ENCODE data around the gene SND1. TPM values are rescaled to one million over a fixed set of nuclear protein-coding genes. Genes with fewer than 3 reads are reported as not detected.
A peak's percentile ranks its signal among the peaks of the same experiment; 100 is the strongest.

SND1 gene
- total RNA-seq, 2 experiments from 2014 or later, result 169 to 174 TPM

- ChIA-PET POLR2A (no interaction called here), CTCF (interaction anchor here (1.1 to 2.1 kb wide), 2 partner anchors 20 to 375 kb away, joined by 3 to 5 read pairs; no protein-coding TSS in a partner anchor)
- H3K4me1 Mint-ChIP-seq (ENCODE audit: low read depth), result peaks cover 42% of the 10 kb centered on the region
- ATAC-seq, result no peak
- no peak for DNase-seq
- peaks cover 37% of the 10 kb centered on the region for H3K36me3 Mint-ChIP-seq (ENCODE audit: low read depth)
- no peak overlapping the region for H3K4me3 Mint-ChIP-seq
- H3K27me3 Mint-ChIP-seq (ENCODE audit: low read depth), result no peaks in the 10 kb centered on the region
- peak overlapping the region; percentile 17 for H3K27ac Mint-ChIP-seq
- H3K9me3 Mint-ChIP-seq (ENCODE audit: insufficient read depth), result no peaks in the 10 kb centered on the region
Observed at GRCh38 chr7:127760436-127761031, 108.5 kb downstream of the SND1 start.

- DNase-seq, result no peak
- H3K27ac Mint-ChIP-seq, result peak overlapping the region; percentile 67
- H3K4me3 Mint-ChIP-seq, result peak overlapping the region; percentile 45
- POLR2A ChIA-PET, result no interaction called here
- CTCF ChIA-PET, result interaction anchor here (1.1 to 2.1 kb wide), 2 partner anchors 20 to 375 kb away, joined by 3 to 5 read pairs; no protein-coding TSS in a partner anchor
- ATAC-seq, result peak; percentile 65
- H3K27me3 Mint-ChIP-seq (ENCODE audit: low read depth), result no peaks in the 10 kb centered on the region
- no peaks in the 10 kb centered on the region for H3K9me3 Mint-ChIP-seq (ENCODE audit: insufficient read depth)
- H3K36me3 Mint-ChIP-seq (ENCODE audit: low read depth), result peaks cover 42% of the 10 kb centered on the region
- peaks cover 45% of the 10 kb centered on the region for H3K4me1 Mint-ChIP-seq (ENCODE audit: low read depth)
Observed at GRCh38 chr7:127761196-127761595, 109.2 kb downstream of the SND1 start.

GRCh38 chr7:127764681-127765080 lies 112.7 kb downstream of the SND1 start:
- Mint-ChIP-seq H3K36me3 (ENCODE audit: low read depth) (peaks cover 44% of the 10 kb centered on the region), H3K27me3 (ENCODE audit: low read depth) (no peaks in the 10 kb centered on the region), H3K9me3 (ENCODE audit: insufficient read depth) (no peaks in the 10 kb centered on the region), H3K4me3 (no peak overlapping the region), H3K27ac (no peak overlapping the region), H3K4me1 (ENCODE audit: low read depth) (peaks cover 52% of the 10 kb centered on the region)
- POLR2A ChIA-PET, result no interaction called here
- ATAC-seq, result no peak
- CTCF ChIA-PET, result interaction anchor here (2.0 to 2.4 kb wide), 2 partner anchors 28 to 56 kb away, joined by 5 to 9 read pairs; no protein-coding TSS in a partner anchor
- DNase-seq, result no peak

- POLR2A ChIA-PET, result no interaction called here
- no peaks in the 10 kb centered on the region for H3K9me3 Mint-ChIP-seq (ENCODE audit: insufficient read depth)
Observed at GRCh38 chr7:127765150-127765549, 113.2 kb downstream of the SND1 start.

GRCh38 chr7:127766831-127767459 lies 115.0 kb downstream of the SND1 start:
- DNase-seq, result no peak
- H3K27me3 Mint-ChIP-seq (ENCODE audit: low read depth), result no peaks in the 10 kb centered on the region
- peak; percentile 47 for ATAC-seq
- H3K36me3 Mint-ChIP-seq (ENCODE audit: low read depth), result peaks cover 35% of the 10 kb centered on the region
- CTCF ChIA-PET, result interaction anchor here (0.9 to 1.2 kb wide), 2 partner anchors 16 to 26 kb away, joined by 3 to 6 read pairs; no protein-coding TSS in a partner anchor
- peaks cover 30% of the 10 kb centered on the region for H3K4me1 Mint-ChIP-seq (ENCODE audit: low read depth)
- peak overlapping the region; percentile 7 for H3K27ac Mint-ChIP-seq
- POLR2A ChIA-PET, result no interaction called here
- H3K9me3 Mint-ChIP-seq (ENCODE audit: insufficient read depth), result no peaks in the 10 kb centered on the region
- H3K4me3 Mint-ChIP-seq, result peak overlapping the region; percentile 22

More at GRCh38 chr7:127765150-127765549, 113.2 kb downstream of the SND1 start:
- H3K4me3 Mint-ChIP-seq, result no peak overlapping the region
- no peaks in the 10 kb centered on the region for H3K27me3 Mint-ChIP-seq (ENCODE audit: low read depth)
- DNase-seq, result no peak
- CTCF ChIA-PET, result interaction anchor here (2.0 to 2.4 kb wide), 2 partner anchors 28 to 56 kb away, joined by 5 to 9 read pairs; no protein-coding TSS in a partner anchor
- H3K27ac Mint-ChIP-seq, result no peak overlapping the region
- no peak for ATAC-seq
- peaks cover 48% of the 10 kb centered on the region for H3K4me1 Mint-ChIP-seq (ENCODE audit: low read depth)
- peaks cover 44% of the 10 kb centered on the region for H3K36me3 Mint-ChIP-seq (ENCODE audit: low read depth)

GRCh38 chr7:127768241-127768640 lies 116.2 kb downstream of the SND1 start:
- POLR2A ChIA-PET, result no interaction called here
- Mint-ChIP-seq H3K4me1 (ENCODE audit: low read depth) (peaks cover 20% of the 10 kb centered on the region), H3K9me3 (ENCODE audit: insufficient read depth) (no peaks in the 10 kb centered on the region), H3K36me3 (ENCODE audit: low read depth) (peaks cover 29% of the 10 kb centered on the region), H3K4me3 (no peak overlapping the region), H3K27ac (no peak overlapping the region), H3K27me3 (ENCODE audit: low read depth) (no peaks in the 10 kb centered on the region)
- DNase-seq (no peak), ATAC-seq (no peak)
- CTCF ChIA-PET, result interaction anchor here (0.8 to 1.3 kb wide), 2 partner anchors 21 to 59 kb away, joined by 3 read pairs; no protein-coding TSS in a partner anchor

GRCh38 chr7:127769137-127769536 lies 117.1 kb downstream of the SND1 start:
- Mint-ChIP-seq H3K4me3 (no peak overlapping the region), H3K27me3 (ENCODE audit: low read depth) (no peaks in the 10 kb centered on the region), H3K36me3 (ENCODE audit: low read depth) (peaks cover 29% of the 10 kb centered on the region), H3K27ac (no peak overlapping the region), H3K9me3 (ENCODE audit: insufficient read depth) (no peaks in the 10 kb centered on the region), H3K4me1 (ENCODE audit: low read depth) (peaks cover 20% of the 10 kb centered on the region)
- ChIA-PET CTCF (interaction anchor here (1.3 kb wide), 1 partner anchor 60 kb away, joined by 3 read pairs; no protein-coding TSS in a partner anchor), POLR2A (no interaction called here)
- ATAC-seq, result no peak
- DNase-seq, result no peak

GRCh38 chr7:127769696-127770400 lies 117.9 kb downstream of the SND1 start:
- ATAC-seq (no peak), DNase-seq (no peak)
- H3K4me1 Mint-ChIP-seq (ENCODE audit: low read depth), result peaks cover 20% of the 10 kb centered on the region
- peaks cover 23% of the 10 kb centered on the region for H3K36me3 Mint-ChIP-seq (ENCODE audit: low read depth)
- POLR2A ChIA-PET, result no interaction called here
- H3K27me3 Mint-ChIP-seq (ENCODE audit: low read depth), result no peaks in the 10 kb centered on the region
- no peaks in the 10 kb centered on the region for H3K9me3 Mint-ChIP-seq (ENCODE audit: insufficient read depth)
- H3K4me3 Mint-ChIP-seq, result no peak overlapping the region
- H3K27ac Mint-ChIP-seq, result no peak overlapping the region
- CTCF ChIA-PET, result interaction anchor here (1.3 kb wide), 1 partner anchor 60 kb away, joined by 3 read pairs; no protein-coding TSS in a partner anchor

GRCh38 chr7:127770885-127771284 lies 118.9 kb downstream of the SND1 start:
- ChIA-PET POLR2A (no interaction called here), CTCF (interaction anchor here (0.7 to 1.1 kb wide), 2 partner anchors 11 to 21 kb away, joined by 3 read pairs; no protein-coding TSS in a partner anchor)
- Mint-ChIP-seq H3K4me1 (ENCODE audit: low read depth) (peaks cover 16% of the 10 kb centered on the region), H3K36me3 (ENCODE audit: low read depth) (peaks cover 17% of the 10 kb centered on the region), H3K27ac (no peak overlapping the region), H3K4me3 (no peak overlapping the region), H3K9me3 (ENCODE audit: insufficient read depth) (no peaks in the 10 kb centered on the region), H3K27me3 (ENCODE audit: low read depth) (no peaks in the 10 kb centered on the region)
- DNase-seq (no peak), ATAC-seq (no peak)

- ChIA-PET POLR2A (no interaction called here), CTCF (interaction anchor here (0.7 to 1.1 kb wide), 2 partner anchors 11 to 22 kb away, joined by 3 read pairs; no protein-coding TSS in a partner anchor)
- H3K4me1 Mint-ChIP-seq (ENCODE audit: low read depth), result peaks cover 11% of the 10 kb centered on the region
- ATAC-seq (no peak), DNase-seq (no peak)
- H3K27ac Mint-ChIP-seq, result no peak overlapping the region
- no peaks in the 10 kb centered on the region for H3K9me3 Mint-ChIP-seq (ENCODE audit: insufficient read depth)
- no peak overlapping the region for H3K4me3 Mint-ChIP-seq
- H3K27me3 Mint-ChIP-seq (ENCODE audit: low read depth), result no peaks in the 10 kb centered on the region
- peaks cover 15% of the 10 kb centered on the region for H3K36me3 Mint-ChIP-seq (ENCODE audit: low read depth)
Observed at GRCh38 chr7:127771707-127772106, 119.7 kb downstream of the SND1 start.

GRCh38 chr7:127776776-127777386 lies 124.9 kb downstream of the SND1 start:
- ATAC-seq, result no peak
- ChIA-PET CTCF (interaction anchor here (2.3 kb wide), 1 partner anchor 16 kb away, joined by 7 read pairs; no protein-coding TSS in a partner anchor), POLR2A (no interaction called here)
- H3K4me3 Mint-ChIP-seq, result no peak overlapping the region
- DNase-seq, result no peak
- H3K27ac Mint-ChIP-seq, result no peak overlapping the region
- H3K36me3 Mint-ChIP-seq (ENCODE audit: low read depth), result peaks cover 12% of the 10 kb centered on the region
- H3K4me1 Mint-ChIP-seq (ENCODE audit: low read depth), result peaks cover under 1% of the 10 kb centered on the region
- no peaks in the 10 kb centered on the region for H3K9me3 Mint-ChIP-seq (ENCODE audit: insufficient read depth)
- no peaks in the 10 kb centered on the region for H3K27me3 Mint-ChIP-seq (ENCODE audit: low read depth)

Data from activated CD8-positive, alpha-beta T cell treated with anti-CD3 and anti-CD28 coated beads, Interleukin-2, amount 10 ng/mL, durations not matched to agents 7 days and 5 days (primary cell).